ENCODE measurements around the gene TBX21.
"Not testable (repeated sequence)": the region's sequence is repeated elsewhere in the genome, so short reads cannot be mapped to it uniquely, and the experiment has no call there.

The TBX21 gene

GRCh38 chr17:47732399-47733046, 513 bp upstream of the TBX21 start:
- no peak for DNase-seq

- no peak for DNase-seq
These were observed 806 bp downstream of the TBX21 start for GRCh38 chr17:47733674-47734410.

GRCh38 chr17:47735139-47735464, 2.1 kb downstream of the TBX21 start:
- no peak for DNase-seq

- no peak for DNase-seq
These were observed 2.5 kb downstream of the TBX21 start for GRCh38 chr17:47735536-47736011.

GRCh38 chr17:47736501-47737495, 3.8 kb downstream of the TBX21 start:
- DNase-seq, result no peak

GRCh38 chr17:47738178-47738577, 5.1 kb downstream of the TBX21 start:
- DNase-seq, result no peak

GRCh38 chr17:47739150-47739549, 6.1 kb downstream of the TBX21 start:
- DNase-seq, result no peak

- DNase-seq, result not testable (repeated sequence)
These were observed 6.9 kb downstream of the TBX21 start for GRCh38 chr17:47739945-47740344.

GRCh38 chr17:47741109-47741792, 8.2 kb downstream of the TBX21 start:
- DNase-seq, result no peak

GRCh38 chr17:47741793-47742145, 8.7 kb downstream of the TBX21 start:
- no peak for DNase-seq

GRCh38 chr17:47742319-47743181, 9.5 kb downstream of the TBX21 start:
- DNase-seq, result no peak

- DNase-seq, result no peak
These were observed 11.4 kb downstream of the TBX21 start for GRCh38 chr17:47744168-47745036.

GRCh38 chr17:47745037-47745380, 12.0 kb downstream of the TBX21 start:
- DNase-seq, result no peak

GRCh38 chr17:47751471-47751870, 18.4 kb downstream of the TBX21 start:
- no peak for DNase-seq

- DNase-seq, result no peak
These were observed 24.4 kb downstream of the TBX21 start for GRCh38 chr17:47757386-47757785.

GRCh38 chr17:47760409-47761140, 27.5 kb downstream of the TBX21 start:
- no peak for DNase-seq

GRCh38 chr17:47762728-47763127, 29.7 kb downstream of the TBX21 start:
- DNase-seq, result no peak

GRCh38 chr17:47763913-47764582, 31.0 kb downstream of the TBX21 start:
- no peak for DNase-seq

GRCh38 chr17:47773649-47774048, 40.6 kb downstream of the TBX21 start:
- DNase-seq, result not testable (repeated sequence)

GRCh38 chr17:47774331-47774730, 41.3 kb downstream of the TBX21 start:
- no peak for DNase-seq

Data from NCI-H446 treated with DMSO at 0.1 percent for 48 hours (cell line).